PFSK-1 (cell line): Measurements from ENCODE around the gene KRTAP10-8.
"Not testable (repeated sequence)": the region's sequence is repeated elsewhere in the genome, so short reads cannot be mapped to it uniquely, and the experiment has no call there.

Experiments
- FOXP2 ChIP-seq: optimal IDR thresholded peaks from 2 replicates; pipeline ENCODE3; 2011; ENCODE audit warnings: borderline replicate concordance, control low read depth, inconsistent platforms; ENCODE audit not compliant: insufficient read depth; ENCODE audit errors: extremely low read length, extremely low read depth
- POLR2AphosphoS5 ChIP-seq: IDR thresholded peaks from 2 replicates; pipeline ENCODE4 v1.6.1; 2012; ENCODE audit warnings: low read depth, mild to moderate bottlenecking, control low read depth, low read length, moderate library complexity
- SIN3A ChIP-seq: IDR thresholded peaks from 2 replicates; pipeline ENCODE4 v1.6.1; 2012; ENCODE audit warnings: mild to moderate bottlenecking, low read length, moderate library complexity, borderline replicate concordance; ENCODE audit not compliant: insufficient read depth
- TAF1 ChIP-seq: IDR thresholded peaks from 2 replicates; pipeline ENCODE4 v1.6.1; 2012; ENCODE audit warnings: low read length, control low read depth, borderline replicate concordance; ENCODE audit not compliant: insufficient read depth
- TF ChIP-seq, protein P1 (sequence below), 2 experiments: IDR thresholded peaks; 2 replicates each; pipeline versions ENCODE4 v1.6.1 to v1.8.0; 2011 to 2012; ENCODE audit warnings: low read depth in 2 of 2, low read length in 2 of 2, control low read depth in 1 of 2, inconsistent platforms in 1 of 2, mild to moderate bottlenecking in 1 of 2, moderate library complexity in 1 of 2; ENCODE audit not compliant: insufficient read depth in 1 of 2

The KRTAP10-8 gene

DNA sequence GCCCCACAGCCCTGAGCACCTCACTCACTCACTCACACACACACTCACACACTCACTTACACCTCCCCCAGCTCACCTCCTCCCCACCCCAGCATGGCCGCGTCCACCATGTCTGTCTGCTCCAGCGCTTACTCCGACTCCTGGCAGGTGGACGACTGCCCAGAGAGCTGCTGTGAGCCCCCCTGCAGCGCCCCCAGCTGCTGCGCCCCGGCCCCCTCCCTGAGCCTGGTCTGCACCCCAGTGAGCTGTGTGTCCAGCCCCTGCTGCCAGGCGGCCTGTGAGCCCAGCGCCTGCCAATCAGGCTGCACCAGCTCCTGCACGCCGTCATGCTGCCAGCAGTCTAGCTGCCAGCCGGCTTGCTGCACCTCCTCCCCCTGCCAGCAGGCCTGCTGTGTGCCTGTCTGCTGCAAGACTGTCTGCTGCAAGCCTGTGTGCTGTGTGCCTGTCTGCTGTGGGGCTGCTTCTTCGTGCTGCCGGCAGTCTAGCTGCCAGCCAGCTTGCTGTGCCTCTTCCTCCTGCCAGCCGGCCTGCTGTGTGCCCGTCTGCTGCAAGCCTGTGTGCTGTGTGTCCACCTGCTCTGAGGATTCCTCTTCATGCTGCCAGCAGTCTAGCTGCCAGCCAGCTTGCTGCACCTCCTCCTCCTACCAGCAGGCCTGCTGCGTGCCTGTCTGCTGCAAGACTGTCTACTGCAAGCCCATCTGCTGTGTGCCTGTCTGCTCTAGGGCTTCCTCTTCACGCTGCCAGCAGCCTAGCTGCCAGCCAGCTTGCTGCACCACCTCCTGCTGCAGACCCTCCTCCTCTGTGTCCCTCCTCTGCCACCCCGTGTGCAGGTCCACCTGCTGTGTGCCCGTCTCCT, 34.7 kb downstream of the KRTAP10-8 start, which contains the start of gene KRTAP10-11:
Gene KRTAP10-11 (plus strand): TSS at position 49 of the 856 bp plus-strand sequence. CDS start 45 bp downstream, at position 94.
- not testable (repeated sequence) for TF ChIP-seq SIN3A, TAF1
- TF ChIP-seq, protein P1, sequence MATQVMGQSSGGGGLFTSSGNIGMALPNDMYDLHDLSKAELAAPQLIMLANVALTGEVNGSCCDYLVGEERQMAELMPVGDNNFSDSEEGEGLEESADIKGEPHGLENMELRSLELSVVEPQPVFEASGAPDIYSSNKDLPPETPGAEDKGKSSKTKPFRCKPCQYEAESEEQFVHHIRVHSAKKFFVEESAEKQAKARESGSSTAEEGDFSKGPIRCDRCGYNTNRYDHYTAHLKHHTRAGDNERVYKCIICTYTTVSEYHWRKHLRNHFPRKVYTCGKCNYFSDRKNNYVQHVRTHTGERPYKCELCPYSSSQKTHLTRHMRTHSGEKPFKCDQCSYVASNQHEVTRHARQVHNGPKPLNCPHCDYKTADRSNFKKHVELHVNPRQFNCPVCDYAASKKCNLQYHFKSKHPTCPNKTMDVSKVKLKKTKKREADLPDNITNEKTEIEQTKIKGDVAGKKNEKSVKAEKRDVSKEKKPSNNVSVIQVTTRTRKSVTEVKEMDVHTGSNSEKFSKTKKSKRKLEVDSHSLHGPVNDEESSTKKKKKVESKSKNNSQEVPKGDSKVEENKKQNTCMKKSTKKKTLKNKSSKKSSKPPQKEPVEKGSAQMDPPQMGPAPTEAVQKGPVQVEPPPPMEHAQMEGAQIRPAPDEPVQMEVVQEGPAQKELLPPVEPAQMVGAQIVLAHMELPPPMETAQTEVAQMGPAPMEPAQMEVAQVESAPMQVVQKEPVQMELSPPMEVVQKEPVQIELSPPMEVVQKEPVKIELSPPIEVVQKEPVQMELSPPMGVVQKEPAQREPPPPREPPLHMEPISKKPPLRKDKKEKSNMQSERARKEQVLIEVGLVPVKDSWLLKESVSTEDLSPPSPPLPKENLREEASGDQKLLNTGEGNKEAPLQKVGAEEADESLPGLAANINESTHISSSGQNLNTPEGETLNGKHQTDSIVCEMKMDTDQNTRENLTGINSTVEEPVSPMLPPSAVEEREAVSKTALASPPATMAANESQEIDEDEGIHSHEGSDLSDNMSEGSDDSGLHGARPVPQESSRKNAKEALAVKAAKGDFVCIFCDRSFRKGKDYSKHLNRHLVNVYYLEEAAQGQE (IDR thresholded peaks at IDR 0.05; ENCODE audit: insufficient read depth in 1 of 2, low read depth in 2 of 2, low read length in 2 of 2): not testable (repeated sequence)

- TF ChIP-seq TAF1 (no peak), SIN3A (no peak), FOXP2 (no peak), POLR2AphosphoS5 (no peak)
- TF ChIP-seq, protein P1 (IDR thresholded peaks at IDR 0.05; ENCODE audit: insufficient read depth in 1 of 2, low read depth in 2 of 2, low read length in 2 of 2): no peak
These were observed 35.3 kb downstream of the KRTAP10-8 start for GRCh38 chr21:44647222-44647552.

DNA sequence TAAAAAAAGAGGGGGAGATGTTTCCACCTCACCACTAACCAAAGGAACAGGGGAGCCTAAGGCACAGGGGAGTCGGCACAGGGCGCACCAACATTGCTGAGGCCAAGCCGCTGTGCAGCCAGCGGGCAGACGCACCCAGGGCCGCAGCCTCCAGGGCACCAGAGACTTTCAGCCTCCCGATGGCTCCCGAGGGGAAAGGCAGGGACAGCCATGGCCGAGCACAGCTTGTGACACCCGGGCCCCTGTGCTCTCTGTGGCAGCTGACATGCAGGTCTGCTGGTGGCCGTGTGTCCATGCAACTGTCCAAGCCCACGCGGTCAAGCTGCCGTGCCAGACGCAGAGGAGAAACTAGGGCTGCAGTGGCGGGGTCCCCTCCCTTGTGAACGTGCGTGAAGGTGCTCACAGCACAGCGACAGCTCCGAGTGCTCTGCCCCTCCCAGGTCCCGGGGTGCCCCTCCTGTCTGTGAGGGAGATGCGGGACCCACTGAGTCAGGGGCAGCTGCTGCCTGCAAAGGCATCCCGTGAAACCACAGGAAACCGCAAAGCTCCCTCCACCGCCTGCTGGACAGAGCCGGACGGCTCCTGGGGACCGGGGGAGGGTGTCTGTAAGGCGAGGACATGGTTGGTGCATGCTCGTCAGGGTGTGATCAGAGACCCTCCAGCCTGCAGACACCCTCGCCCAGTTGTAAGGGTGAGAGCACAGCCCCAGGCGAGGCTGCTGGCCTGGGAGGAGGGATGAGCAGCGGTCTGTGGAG, 36.9 kb downstream of the KRTAP10-8 start:
- no peak for TF ChIP-seq POLR2AphosphoS5
- TF ChIP-seq, protein P1 (IDR thresholded peaks at IDR 0.05; ENCODE audit: insufficient read depth in 1 of 2, low read depth in 2 of 2, low read length in 2 of 2): no peak
- TF ChIP-seq FOXP2: no peak
- no peak for TF ChIP-seq TAF1
- TF ChIP-seq SIN3A: no peak

- TF ChIP-seq, protein P1 (IDR thresholded peaks at IDR 0.05; ENCODE audit: insufficient read depth in 1 of 2, low read depth in 2 of 2, low read length in 2 of 2): no peak
- TF ChIP-seq FOXP2: no peak
- TF ChIP-seq TAF1: no peak
- no peak for TF ChIP-seq POLR2AphosphoS5
- TF ChIP-seq SIN3A: no peak
These were observed 37.7 kb downstream of the KRTAP10-8 start for GRCh38 chr21:44649521-44650100.
